K562 (cell line): ENCODE measurements around the gene ERCC6. TPM values are rescaled to one million over a fixed set of nuclear protein-coding genes. Genes with fewer than 3 reads are reported as not detected.
A peak's percentile ranks its signal among the peaks of the same experiment; 100 is the strongest.

Source experiments
- ATAC-seq: fragments of 200-7000 bp; cut with Tn5 transposase; 3 replicates; pipeline ENCODE4 v1.9.1; 2020; ENCODE audit warnings: moderate library complexity
- BruUV-seq: library from RNA; stranded (reverse); fragments of 400-500 nt; replicated peaks from 2 replicates; lab custom pipeline; 2021; lab: Mats Ljungman, UMichigan
- CTCF ChIA-PET: fragments of 300-600 bp; formaldehyde crosslinking; extraction: SDS; loops from one replicate; lab custom pipeline; 2021; ENCODE audit warnings: low intra/inter-chr PET ratio; lab: Yijun Ruan, JAX
- POLR2A ChIA-PET: fragments of 300-600, 350-650 bp; sonication (Branson Sonifier 250); formaldehyde crosslinking; extraction: SDS; loops from one replicate; lab custom pipeline; 2021; ENCODE audit warnings: antibody characterized with exemption, inconsistent platforms; lab: Yijun Ruan, JAX
- DNase-seq, 4 experiments: peaks; one replicate each; pipeline versions ENCODE4 v3.0.0 to v3.0.0-alpha.2; 2011 to 2018; ENCODE audit warnings: low spot score in 3 of 4, mixed read lengths in 3 of 4; ENCODE audit errors: extremely low read depth in 1 of 4
- FAIRE-seq: peaks from 2 replicates; lab custom pipeline; 2011; peaks lifted over from hg19 to GRCh38; lab: Jason Lieb, UNC
- H2AFZ ChIP-seq: 2 replicates; pipeline ENCODE4 v1.6.0; 2011; ENCODE audit warnings: low read depth, low read length, control low read depth, inconsistent platforms
- H3K27ac ChIP-seq: fragments of 200-600 bp; 3 replicates; pipeline ENCODE4 v1.8.0; 2011; ENCODE audit warnings: low read depth, mild to moderate bottlenecking, control low read depth, inconsistent platforms, low read length, moderate library complexity, mixed read lengths; ENCODE audit errors: extremely low read depth
- H3K27me3 ChIP-seq, 2 experiments: fragments of 300-600 bp in 1 of 2; 2 replicates in 1 of 2; 3 replicates in 1 of 2; pipeline versions ENCODE4 v1.6.0 to v1.8.0; 2011; ENCODE audit warnings: inconsistent platforms in 2 of 2, low read length in 2 of 2, mild to moderate bottlenecking in 1 of 2, mixed read lengths in 1 of 2, moderate library complexity in 1 of 2; ENCODE audit not compliant: control insufficient read depth in 2 of 2, insufficient read depth in 2 of 2
- H3K36me3 ChIP-seq: fragments of 300-600 bp; 3 replicates; pipeline ENCODE4 v1.8.0; 2011; ENCODE audit warnings: mild to moderate bottlenecking, low read length, inconsistent platforms; ENCODE audit not compliant: control insufficient read depth, insufficient read depth
- H3K4me1 ChIP-seq, 2 experiments: fragments of 200-600 bp in 1 of 2; replicated peaks in 1 of 2; 2 replicates in 1 of 2; 3 replicates in 1 of 2; pipeline versions ENCODE4 v1.5.1 to v1.8.0; 2011; ENCODE audit warnings: inconsistent platforms in 2 of 2, low read length in 2 of 2, mild to moderate bottlenecking in 1 of 2, mixed read lengths in 1 of 2, moderate library complexity in 1 of 2; ENCODE audit not compliant: control insufficient read depth in 2 of 2, insufficient read depth in 2 of 2
- H3K4me2 ChIP-seq: 2 replicates; pipeline ENCODE4 v1.6.1; 2011; ENCODE audit warnings: low read length, control low read depth, inconsistent platforms, mixed read lengths; ENCODE audit not compliant: insufficient read depth
- H3K4me3 ChIP-seq: fragments of 200-600 bp; sonication (generic), shearing (Covaris generic); 2 replicates; pipeline ENCODE4 v1.5.1; 2016; ENCODE audit warnings: control low read depth, inconsistent platforms
- H3K79me2 ChIP-seq: fragments of 200-600 bp; 3 replicates; pipeline ENCODE4 v1.8.0; 2011; ENCODE audit warnings: low read length, inconsistent platforms; ENCODE audit not compliant: control insufficient read depth, insufficient read depth
- H3K9ac ChIP-seq, 2 experiments: 2 replicates each; pipeline versions ENCODE4 v1.6.0 to v1.6.1; 2011; ENCODE audit warnings: low read depth in 2 of 2, low read length in 2 of 2, control low read depth in 1 of 2, inconsistent platforms in 1 of 2, mild to moderate bottlenecking in 1 of 2, mixed read lengths in 1 of 2; ENCODE audit not compliant: insufficient read depth in 1 of 2
- H3K9me1 ChIP-seq: one replicate; pipeline ENCODE4 v1.6.0; 2011; ENCODE audit warnings: inconsistent platforms, mild to moderate bottlenecking, low read length, moderate library complexity; ENCODE audit not compliant: control insufficient read depth, insufficient read depth
- H3K9me3 ChIP-seq: replicated peaks from 2 replicates; pipeline ENCODE4 v1.5.1; 2011; ENCODE audit warnings: low read depth, low read length, inconsistent platforms; ENCODE audit not compliant: control insufficient read depth, insufficient read depth
- H4K20me1 ChIP-seq: replicated peaks from 2 replicates; pipeline ENCODE4 v1.6.1; 2011; ENCODE audit warnings: low read length, inconsistent platforms, mixed read lengths; ENCODE audit not compliant: control insufficient read depth, insufficient read depth
- CBX8 ChIP-seq: fragments of 200-600 bp; sonication (generic); IDR thresholded peaks from 2 replicates; pipeline ENCODE4 v1.6.1; 2012; ENCODE audit warnings: borderline replicate concordance, mixed run types, low read depth, mild to moderate bottlenecking, moderate library complexity, mixed read lengths, low read length, control low read depth, inconsistent platforms; ENCODE audit not compliant: poor library complexity, severe bottlenecking; ENCODE audit errors: extremely low read depth
- HDAC2 ChIP-seq: fragments of 450-650 bp; IDR thresholded peaks from 2 replicates; pipeline ENCODE4 v1.6.1; 2016; ENCODE audit warnings: mild to moderate bottlenecking
- MAZ ChIP-seq, 2 experiments: fragments of 450-650 bp in 1 of 2; sonication (generic) in 1 of 2; formaldehyde crosslinking; IDR thresholded peaks in 1 of 2; conservative IDR thresholded peaks in 1 of 2; 2 replicates each; pipeline versions ENCODE4 v1.4.0 to v1.5.0; 2020; ENCODE audit warnings: mild to moderate bottlenecking in 1 of 2, missing genetic modification reagents in 1 of 2
- NFIC ChIP-seq: fragments of 450-650 bp; IDR thresholded peaks from 2 replicates; pipeline ENCODE4 v1.6.1; 2017; ENCODE audit warnings: mild to moderate bottlenecking, inconsistent platforms
- SAP30 ChIP-seq: fragments of 200-600 bp; sonication (generic); IDR thresholded peaks from 2 replicates; pipeline ENCODE4 v1.6.1; 2012; ENCODE audit warnings: borderline replicate concordance, low read depth, mild to moderate bottlenecking, moderate library complexity, low read length, control low read depth, inconsistent platforms; ENCODE audit not compliant: insufficient read depth, poor library complexity, severe bottlenecking
- TRIM28 ChIP-seq: fragments of 450-650 bp; IDR thresholded peaks from 2 replicates; pipeline ENCODE4 v1.6.1; 2017
- ZZZ3 ChIP-seq: fragments of 450-650 bp; IDR thresholded peaks from 2 replicates; pipeline ENCODE4 v1.6.1; 2016; ENCODE audit warnings: antibody characterized with exemption, mild to moderate bottlenecking, moderate library complexity
- WGBS: fragments of 100-300 bp; shearing (Covaris generic); methylation state at CpG from one replicate; pipeline ENCODE4 v1.1.6; 2016; ENCODE audit warnings: low coverage, mixed read lengths; ENCODE audit not compliant: insufficient coverage; ENCODE audit errors: missing lambda C conversion rate; 5-methylcytosine and 5-hydroxymethylcytosine counted together
- in situ Hi-C: fragments of 300-500 bp; cut with MboI; formaldehyde crosslinking; loops from 4 replicates; pipeline ENCODE4 v1.15.0; 2018; ENCODE audit warnings: inconsistent platforms, mixed read lengths
- intact Hi-C: fragments of 100-400 bp; cut with micrococcal nuclease; formaldehyde crosslinking; loops from 2 replicates; pipeline ENCODE4 v1.14.2; 2022
- polyA plus RNA-seq, 8 experiments: library from polyadenylated mRNA; depleted of rRNA in 4 of 8; stranded (reverse) in 5 of 8; unstranded in 3 of 8; fragments of >200 nt; fragmentation: Nextera tagmentation in 2 of 8; fragmentation: Illumina TruSeq in 1 of 8; extraction: Ambion mirVana in 2 of 8; extraction: Trizol in 1 of 8; gene quantifications; 2 replicates each; pipeline versions ENCODE4 v1.2.1 to v1.2.3, GENCODE V29; 2011 to 2014; ENCODE audit warnings: inconsistent platforms in 1 of 8, missing spikeins in 1 of 8
- total RNA-seq, 7 experiments: library from RNA; depleted of rRNA in 6 of 7; stranded (reverse); fragments of >200 nt in 6 of 7; fragmentation: Illumina TruSeq in 2 of 7; extraction: Trizol in 2 of 7; gene quantifications; 2 replicates each; pipeline versions ENCODE4 v1.2.1 to v1.2.3, GENCODE V29; 2011 to 2021; ENCODE audit warnings: low replicate concordance in 1 of 7
- TF ChIP-seq, protein P1 (sequence below): sonication (generic); formaldehyde crosslinking; IDR thresholded peaks from 2 replicates; pipeline ENCODE4 v1.8.0; 2022; ENCODE audit warnings: mild to moderate bottlenecking, low read depth, missing genetic modification reagents
- TF ChIP-seq, protein P2 (sequence below): fragments of 450-650 bp; formaldehyde crosslinking; IDR thresholded peaks from 2 replicates; pipeline ENCODE4 v1.4.0; 2020; ENCODE audit warnings: mild to moderate bottlenecking, moderate library complexity

The ERCC6 gene
- total and polyA plus RNA-seq, 9 of the 15 experiments (the other 6 are each of a cell fraction or from before 2014, with no cell fraction given), result 7.8 to 17.7 (median 11.8) TPM

DNA sequence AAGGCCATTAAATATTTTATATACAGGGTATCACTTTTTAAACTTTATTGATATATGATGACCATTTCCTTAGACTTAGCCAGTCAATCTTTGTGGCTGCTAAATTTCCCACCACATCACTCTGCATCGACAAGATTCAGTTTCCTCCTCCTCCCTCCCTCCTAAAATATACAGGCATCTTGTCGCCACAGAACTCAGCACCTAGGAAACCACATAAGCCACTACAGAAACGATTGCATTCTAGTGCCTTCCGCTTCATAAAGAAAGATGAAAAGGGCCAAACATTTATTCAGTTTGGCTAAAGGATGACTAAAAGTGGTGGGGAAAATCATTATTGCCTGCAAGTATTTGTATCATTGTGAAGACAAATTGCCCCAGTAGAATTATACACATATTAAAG lies 30.7 kb downstream of the ERCC6 start:
- WGBS, result 67% methylated on average over 4 of the region's 4 CpGs
- H3K9me1 ChIP-seq, result no peaks in the 10 kb centered on the region
- H4K20me1 ChIP-seq, result peaks cover 3% of the 10 kb centered on the region; the same call in 1 of the 2 replicates
- no TSS peak for BruUV-seq
- no peaks in the 10 kb centered on the region for H3K9me3 ChIP-seq
- no peaks in the 10 kb centered on the region for H3K27me3 ChIP-seq
- H3K4me3 ChIP-seq, result no peak overlapping the region
- H3K4me1 ChIP-seq, result no peaks in the 10 kb centered on the region
- CTCF ChIA-PET, result no interaction called here
- POLR2A ChIA-PET, result interaction anchor here (0.9 to 1.4 kb wide), 3 partner anchors 9 to 333 kb away, joined by 4 to 7 read pairs (median 6); no protein-coding TSS in a partner anchor
- no peak overlapping the region for H3K4me2 ChIP-seq
- no peak overlapping the region for H3K27ac ChIP-seq
- intact Hi-C loops (no loop called here), in situ Hi-C loops (no loop called here)
- TF ChIP-seq CBX8 (no peak), NFIC (peak; percentile 48; the same call in 1 of the 2 replicates)
- no peak overlapping the region for H3K9ac ChIP-seq
- no peaks in the 10 kb centered on the region; the same call in 2 of the 3 replicates for H3K36me3 ChIP-seq
- FAIRE-seq (no peak), ATAC-seq (no peak), DNase-seq (no peak)
- H3K79me2 ChIP-seq, result no peaks in the 10 kb centered on the region
- no peak overlapping the region for H2AFZ ChIP-seq

DNA sequence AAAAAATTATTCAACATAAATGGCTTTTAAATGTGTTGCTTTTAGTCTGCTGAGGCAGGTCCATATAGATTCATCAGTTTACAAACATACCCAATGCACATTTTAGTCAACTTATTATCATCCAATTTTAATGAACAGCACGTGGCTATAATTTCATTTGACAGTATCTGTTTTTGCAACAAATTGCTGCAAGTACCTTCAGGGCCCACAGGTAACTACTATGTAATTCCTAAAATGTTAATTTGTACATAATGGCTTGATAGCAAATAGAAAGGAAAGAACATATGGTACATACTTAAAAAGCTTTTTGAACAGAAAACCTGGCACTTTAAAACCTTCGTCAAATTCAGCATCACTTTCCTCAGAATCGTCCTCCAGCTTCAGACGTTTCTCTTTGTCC lies 33.3 kb downstream of the ERCC6 start:
- no TSS peak for BruUV-seq
- Histone ChIP-seq H4K20me1 (no peaks in the 10 kb centered on the region; the same call in 1 of the 2 replicates), H3K4me3 (no peak overlapping the region), H3K27ac (no peak overlapping the region), H3K4me1 (no peaks in the 10 kb centered on the region), H3K9me1 (no peaks in the 10 kb centered on the region), H2AFZ (no peak overlapping the region), H3K79me2 (no peaks in the 10 kb centered on the region), H3K36me3 (no peaks in the 10 kb centered on the region; the same call in 2 of the 3 replicates), H3K4me2 (no peak overlapping the region), H3K9ac (no peak overlapping the region), H3K27me3 (no peaks in the 10 kb centered on the region), H3K9me3 (no peaks in the 10 kb centered on the region)
- no peak for DNase-seq
- CTCF ChIA-PET, result no interaction called here
- POLR2A ChIA-PET, result no interaction called here
- intact Hi-C loops (no loop called here), in situ Hi-C loops (no loop called here)
- no peak for ATAC-seq
- 43% methylated on average over 4 of the region's 4 CpGs for WGBS
- TF ChIP-seq TRIM28, result no peak
- no peak for TF ChIP-seq SAP30
- TF ChIP-seq ZZZ3, result no peak
- TF ChIP-seq, protein P1, sequence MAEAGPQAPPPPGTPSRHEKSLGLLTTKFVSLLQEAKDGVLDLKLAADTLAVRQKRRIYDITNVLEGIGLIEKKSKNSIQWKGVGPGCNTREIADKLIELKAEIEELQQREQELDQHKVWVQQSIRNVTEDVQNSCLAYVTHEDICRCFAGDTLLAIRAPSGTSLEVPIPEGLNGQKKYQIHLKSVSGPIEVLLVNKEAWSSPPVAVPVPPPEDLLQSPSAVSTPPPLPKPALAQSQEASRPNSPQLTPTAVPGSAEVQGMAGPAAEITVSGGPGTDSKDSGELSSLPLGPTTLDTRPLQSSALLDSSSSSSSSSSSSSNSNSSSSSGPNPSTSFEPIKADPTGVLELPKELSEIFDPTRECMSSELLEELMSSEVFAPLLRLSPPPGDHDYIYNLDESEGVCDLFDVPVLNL (CRISPR knock-in tag), result no peak
- TF ChIP-seq MAZ (CRISPR knock-in tag; conservative IDR thresholded peaks at IDR 0.05 in 1 of 2, IDR thresholded peaks at IDR 0.05 in 1 of 2), result no peak
- TF ChIP-seq, protein P2, sequence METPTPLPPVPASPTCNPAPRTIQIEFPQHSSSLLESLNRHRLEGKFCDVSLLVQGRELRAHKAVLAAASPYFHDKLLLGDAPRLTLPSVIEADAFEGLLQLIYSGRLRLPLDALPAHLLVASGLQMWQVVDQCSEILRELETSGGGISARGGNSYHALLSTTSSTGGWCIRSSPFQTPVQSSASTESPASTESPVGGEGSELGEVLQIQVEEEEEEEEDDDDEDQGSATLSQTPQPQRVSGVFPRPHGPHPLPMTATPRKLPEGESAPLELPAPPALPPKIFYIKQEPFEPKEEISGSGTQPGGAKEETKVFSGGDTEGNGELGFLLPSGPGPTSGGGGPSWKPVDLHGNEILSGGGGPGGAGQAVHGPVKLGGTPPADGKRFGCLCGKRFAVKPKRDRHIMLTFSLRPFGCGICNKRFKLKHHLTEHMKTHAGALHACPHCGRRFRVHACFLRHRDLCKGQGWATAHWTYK, result no peak
- TF ChIP-seq HDAC2, result no peak
- FAIRE-seq, result no peak
